NCI-H2081 (cell line): ENCODE data around the gene U2SURP.
A peak's percentile ranks its signal among the peaks of the same experiment; 100 is the strongest.
"Not testable (repeated sequence)": the region's sequence is repeated elsewhere in the genome, so short reads cannot be mapped to it uniquely, and the experiment has no call there.

Source experiments
- DNase-seq, 2 experiments: peaks; one replicate each; lab custom pipeline; 2025; lab: John Stamatoyannopoulos, UW

The U2SURP gene

GRCh38 chr3:142976621-142977398 lies 24.6 kb upstream of the U2SURP start:
- DNase-seq, result no peak

GRCh38 chr3:142977399-142977728 lies 24.0 kb upstream of the U2SURP start:
- DNase-seq, result no peak

GRCh38 chr3:142981108-142981507 lies 20.3 kb upstream of the U2SURP start:
- no peak for DNase-seq

- DNase-seq, result no peak
Measured at GRCh38 chr3:142982038-142982773, 19.2 kb upstream of the U2SURP start.

GRCh38 chr3:142983318-142983717 lies 18.1 kb upstream of the U2SURP start:
- DNase-seq, result peak; percentile 29 to 58

- no peak for DNase-seq
Measured at GRCh38 chr3:142984255-142984654, 17.1 kb upstream of the U2SURP start.

- DNase-seq, result peak; percentile 52
Measured at GRCh38 chr3:142987080-142987700, 14.2 kb upstream of the U2SURP start.

- DNase-seq, result no peak
Measured at GRCh38 chr3:142987707-142988106, 13.7 kb upstream of the U2SURP start.

- DNase-seq, result not testable (repeated sequence)
Measured at GRCh38 chr3:142988221-142988620, 13.1 kb upstream of the U2SURP start.

- DNase-seq, result not testable (repeated sequence)
Measured at GRCh38 chr3:142988826-142989225, 12.5 kb upstream of the U2SURP start.

GRCh38 chr3:142990721-142991120 lies 10.6 kb upstream of the U2SURP start:
- DNase-seq, result no peak

GRCh38 chr3:142992323-142992722 lies 9.0 kb upstream of the U2SURP start:
- DNase-seq, result no peak

- peak; percentile 79 to 81 for DNase-seq
Measured at GRCh38 chr3:142993958-142994442, 7.4 kb upstream of the U2SURP start.

- no peak for DNase-seq
Measured at GRCh38 chr3:142997330-142997729, 4.0 kb upstream of the U2SURP start.

GRCh38 chr3:142998439-142998838 lies 2.9 kb upstream of the U2SURP start:
- no peak for DNase-seq

GRCh38 chr3:142999881-143000280 lies 1.5 kb upstream of the U2SURP start:
- DNase-seq, result no peak

GRCh38 chr3:143000528-143000927 lies 842 bp upstream of the U2SURP start:
- peak in 1 of 2 experiments; percentile 36 for DNase-seq

GRCh38 chr3:143001034-143001368 lies 369 bp upstream of the U2SURP start:
- no peak for DNase-seq

GRCh38 chr3:143002083-143002712 lies 828 bp downstream of the U2SURP start:
- peak; percentile 21 to 68 for DNase-seq

- DNase-seq, result no peak
Measured at GRCh38 chr3:143002727-143003126, 1.4 kb downstream of the U2SURP start.

- DNase-seq, result no peak
Measured at GRCh38 chr3:143004823-143005222, 3.5 kb downstream of the U2SURP start.

- DNase-seq, result no peak
Measured at GRCh38 chr3:143010024-143010423, 8.7 kb downstream of the U2SURP start.

GRCh38 chr3:143011705-143012104 lies 10.3 kb downstream of the U2SURP start:
- no peak for DNase-seq
